Ishikawa (cell line): ENCODE data around the gene OR10P1.

Source experiments
- CEBPB ChIP-seq: IDR thresholded peaks from 2 replicates; pipeline ENCODE4 v1.6.1; 2012
- CREB1 ChIP-seq: IDR thresholded peaks from 2 replicates; pipeline ENCODE4 v1.6.1; 2012; ENCODE audit warnings: low read depth
- EGR1 ChIP-seq: IDR thresholded peaks from 2 replicates; pipeline ENCODE4 v1.6.1; 2012
- EP300 ChIP-seq: IDR thresholded peaks from 2 replicates; pipeline ENCODE4 v1.6.1; 2012; ENCODE audit warnings: borderline replicate concordance
- FOXM1 ChIP-seq: IDR thresholded peaks from 2 replicates; pipeline ENCODE4 v1.6.1; 2012; ENCODE audit warnings: low read depth, borderline replicate concordance
- MAX ChIP-seq: IDR thresholded peaks from 2 replicates; pipeline ENCODE4 v1.6.1; 2012
- NFIC ChIP-seq: IDR thresholded peaks from 2 replicates; pipeline ENCODE4 v1.6.1; 2012
- RAD21 ChIP-seq: IDR thresholded peaks from 2 replicates; pipeline ENCODE4 v1.6.1; 2012; ENCODE audit warnings: low read depth
- REST ChIP-seq: IDR thresholded peaks from 2 replicates; pipeline ENCODE4 v1.6.1; 2012; ENCODE audit warnings: low read depth, mild to moderate bottlenecking
- TAF1 ChIP-seq: IDR thresholded peaks from 2 replicates; pipeline ENCODE4 v1.6.1; 2012; ENCODE audit warnings: low read depth, mild to moderate bottlenecking
- TCF12 ChIP-seq: IDR thresholded peaks from 2 replicates; pipeline ENCODE4 v1.6.1; 2012; ENCODE audit warnings: low read depth
- TEAD4 ChIP-seq: IDR thresholded peaks from 2 replicates; pipeline ENCODE4 v1.6.1; 2012
- YY1 ChIP-seq: IDR thresholded peaks from 2 replicates; pipeline ENCODE4 v1.6.1; 2012; ENCODE audit warnings: low read depth
- ZBTB7A ChIP-seq: IDR thresholded peaks from 2 replicates; pipeline ENCODE4 v1.6.1; 2012; ENCODE audit warnings: low read depth
- TF ChIP-seq, protein P1 (sequence below): IDR thresholded peaks from 2 replicates; pipeline ENCODE4 v1.6.1; 2012

OR10P1 gene

GRCh38 chr12:55651299-55651683, 14.6 kb downstream of the OR10P1 start:
- TF ChIP-seq REST (no peak), EGR1 (no peak), FOXM1 (no peak), EP300 (no peak), TEAD4 (no peak), NFIC (no peak), MAX (no peak), ZBTB7A (no peak)
- TF ChIP-seq, protein P1, sequence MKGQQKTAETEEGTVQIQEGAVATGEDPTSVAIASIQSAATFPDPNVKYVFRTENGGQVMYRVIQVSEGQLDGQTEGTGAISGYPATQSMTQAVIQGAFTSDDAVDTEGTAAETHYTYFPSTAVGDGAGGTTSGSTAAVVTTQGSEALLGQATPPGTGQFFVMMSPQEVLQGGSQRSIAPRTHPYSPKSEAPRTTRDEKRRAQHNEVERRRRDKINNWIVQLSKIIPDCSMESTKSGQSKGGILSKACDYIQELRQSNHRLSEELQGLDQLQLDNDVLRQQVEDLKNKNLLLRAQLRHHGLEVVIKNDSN, result no peak

GRCh38 chr12:55652352-55652751, 15.7 kb downstream of the OR10P1 start:
- TF ChIP-seq TEAD4 (no peak), NFIC (no peak), CEBPB (no peak), FOXM1 (no peak), CREB1 (no peak), TAF1 (no peak), MAX (no peak), ZBTB7A (no peak), EGR1 (no peak), EP300 (no peak), REST (no peak), RAD21 (no peak), YY1 (no peak), TCF12 (no peak)
- TF ChIP-seq, protein P1, result no peak

- TF ChIP-seq FOXM1 (no peak), CREB1 (no peak), EP300 (no peak), EGR1 (no peak), CEBPB (no peak), REST (no peak), TCF12 (no peak), ZBTB7A (no peak), YY1 (no peak), TEAD4 (no peak), MAX (no peak), TAF1 (no peak), RAD21 (no peak)
- TF ChIP-seq, protein P1, result no peak
Observed at GRCh38 chr12:55653031-55653430, 16.3 kb downstream of the OR10P1 start.

- TF ChIP-seq MAX, result no peak
- no peak for TF ChIP-seq EGR1
- no peak for TF ChIP-seq ZBTB7A
- no peak for TF ChIP-seq NFIC
- no peak for TF ChIP-seq RAD21
Observed at GRCh38 chr12:55654511-55655214, 18.0 kb downstream of the OR10P1 start.
